K562 (cell line): ENCODE data around the gene CCL27. TPM values are rescaled to one million over a fixed set of nuclear protein-coding genes. Genes with fewer than 3 reads are reported as not detected.

Experiments used
- CTBP1 ChIP-seq: fragments of 450-650 bp; IDR thresholded peaks from 2 replicates; pipeline ENCODE4 v1.6.1; 2016; ENCODE audit warnings: borderline replicate concordance
- E2F6 ChIP-seq, 2 experiments: IDR thresholded peaks; 2 replicates each; pipeline ENCODE4 v1.6.1; 2011; ENCODE audit warnings: borderline replicate concordance in 1 of 2, control low read depth in 1 of 2, low read depth in 1 of 2, low read length in 1 of 2, mild to moderate bottlenecking in 1 of 2, mixed read lengths in 1 of 2, moderate library complexity in 1 of 2; ENCODE audit not compliant: insufficient read depth in 1 of 2, insufficient read length in 1 of 2, poor library complexity in 1 of 2, severe bottlenecking in 1 of 2; ENCODE audit errors: extremely low read depth in 1 of 2
- HDAC3 ChIP-seq: fragments of 450-650 bp; IDR thresholded peaks from 2 replicates; pipeline ENCODE4 v1.6.1; 2018; ENCODE audit warnings: borderline replicate concordance, mild to moderate bottlenecking, moderate library complexity; ENCODE audit not compliant: partially characterized antibody
- KHSRP ChIP-seq: fragments of 450-650 bp; IDR thresholded peaks from 2 replicates; pipeline ENCODE4 v1.6.1; 2017
- LCOR ChIP-seq: sonication (generic); formaldehyde crosslinking; IDR thresholded peaks from 2 replicates; pipeline ENCODE4 v1.8.0; 2022; ENCODE audit warnings: mild to moderate bottlenecking, missing genetic modification reagents
- MEF2A ChIP-seq: IDR thresholded peaks from 2 replicates; pipeline ENCODE4 v1.6.1; 2011; ENCODE audit warnings: low read depth, mild to moderate bottlenecking, low read length, moderate library complexity; ENCODE audit not compliant: control insufficient read depth
- MTA3 ChIP-seq: fragments of 450-650 bp; formaldehyde crosslinking; IDR thresholded peaks from 2 replicates; pipeline ENCODE4 v1.6.1; 2017; ENCODE audit warnings: mild to moderate bottlenecking, borderline replicate concordance
- NRF1 ChIP-seq, 2 experiments: fragments of 450-650 bp; IDR thresholded peaks in 1 of 2; conservative IDR thresholded peaks in 1 of 2; 2 replicates each; pipeline ENCODE4 v1.6.1; 2014; ENCODE audit warnings: mild to moderate bottlenecking in 2 of 2
- PML ChIP-seq: IDR thresholded peaks from 2 replicates; pipeline ENCODE4 v1.6.1; 2012; ENCODE audit warnings: low read length, inconsistent platforms
- RBM15 ChIP-seq: fragments of 200-400 bp; formaldehyde crosslinking; IDR thresholded peaks from 2 replicates; pipeline ENCODE4 v1.6.1; 2018; ENCODE audit warnings: mild to moderate bottlenecking, low read length, moderate library complexity; ENCODE audit not compliant: insufficient read depth
- RCOR1 ChIP-seq, 2 experiments: IDR thresholded peaks; 2 replicates each; pipeline ENCODE4 v1.6.1; 2012; ENCODE audit warnings: low read depth in 2 of 2, low read length in 2 of 2, borderline replicate concordance in 1 of 2, improper control_type of control experiment in 1 of 2
- RFX5 ChIP-seq: IDR thresholded peaks from 2 replicates; pipeline ENCODE4 v1.6.1; 2011; ENCODE audit warnings: low read depth, mild to moderate bottlenecking, improper control_type of control experiment, low read length
- RNF2 ChIP-seq: sonication (generic); IDR thresholded peaks from 2 replicates; pipeline ENCODE4 v1.6.1; 2016
- SMARCA5 ChIP-seq: fragments of 450-650 bp; IDR thresholded peaks from 2 replicates; pipeline ENCODE4 v1.6.1; 2016
- SMARCE1 ChIP-seq: fragments of 450-650 bp; IDR thresholded peaks from 2 replicates; pipeline ENCODE4 v1.7.1; 2016; ENCODE audit warnings: mild to moderate bottlenecking
- TAF7 ChIP-seq: fragments of 450-650 bp; IDR thresholded peaks from 2 replicates; pipeline ENCODE4 v1.6.1; 2016; ENCODE audit warnings: missing genetic modification characterization, missing compliant biosample characterization
- TAF9B ChIP-seq: fragments of 450-650 bp; IDR thresholded peaks from 2 replicates; pipeline ENCODE4 v1.6.1; 2018; ENCODE audit warnings: mild to moderate bottlenecking; ENCODE audit not compliant: partially characterized antibody
- TFAP4 ChIP-seq: sonication (generic); formaldehyde crosslinking; IDR thresholded peaks from 2 replicates; pipeline ENCODE4 v1.8.0; 2022; ENCODE audit warnings: missing genetic modification reagents, mild to moderate bottlenecking, moderate library complexity, borderline replicate concordance
- TRIM28 ChIP-seq: fragments of 450-650 bp; IDR thresholded peaks from 2 replicates; pipeline ENCODE4 v1.6.1; 2017
- U2AF2 ChIP-seq: fragments of 200-400 bp; formaldehyde crosslinking; optimal IDR thresholded peaks from 2 replicates; pipeline ENCODE3; 2017; ENCODE audit warnings: low read depth, mild to moderate bottlenecking, low read length
- YBX1 ChIP-seq: fragments of 450-650 bp; IDR thresholded peaks from 2 replicates; pipeline ENCODE4 v1.7.1; 2016; ENCODE audit warnings: mild to moderate bottlenecking
- ZNF274 ChIP-seq: IDR thresholded peaks from 2 replicates; pipeline ENCODE4 v1.6.1; 2011; ENCODE audit warnings: low read depth, mild to moderate bottlenecking, low read length, moderate library complexity, borderline replicate concordance
- ZNF511 ChIP-seq: sonication (generic); formaldehyde crosslinking; IDR thresholded peaks from 2 replicates; pipeline ENCODE4 v1.8.0; 2022; ENCODE audit warnings: mild to moderate bottlenecking, missing genetic modification reagents
- polyA plus RNA-seq, 8 experiments: library from polyadenylated mRNA; depleted of rRNA in 4 of 8; stranded (reverse) in 5 of 8; unstranded in 3 of 8; fragments of >200 nt; fragmentation: Nextera tagmentation in 2 of 8; fragmentation: Illumina TruSeq in 1 of 8; extraction: Ambion mirVana in 2 of 8; extraction: Trizol in 1 of 8; gene quantifications; 2 replicates each; pipeline versions ENCODE4 v1.2.1 to v1.2.3, GENCODE V29; 2011 to 2014; ENCODE audit warnings: inconsistent platforms in 1 of 8, missing spikeins in 1 of 8
- total RNA-seq, 7 experiments: library from RNA; depleted of rRNA in 6 of 7; stranded (reverse); fragments of >200 nt in 6 of 7; fragmentation: Illumina TruSeq in 2 of 7; extraction: Trizol in 2 of 7; gene quantifications; 2 replicates each; pipeline versions ENCODE4 v1.2.1 to v1.2.3, GENCODE V29; 2011 to 2021; ENCODE audit warnings: low replicate concordance in 1 of 7
- TF ChIP-seq, protein P1 (sequence below): sonication (generic); formaldehyde crosslinking; IDR thresholded peaks from 2 replicates; pipeline ENCODE4 v1.4.0; 2020; ENCODE audit warnings: mild to moderate bottlenecking, missing genetic modification reagents

The CCL27 gene
- total and polyA plus RNA-seq, 9 of the 15 experiments (the other 6 are each of a cell fraction or from before 2014, with no cell fraction given), result 0.10 to 0.53 (median 0.27) TPM; not detected in 5

GRCh38 chr9:34665381-34666250 lies 3.2 kb upstream of the CCL27 start (continued):
- TF ChIP-seq ZNF511 (CRISPR knock-in tag), result peak; percentile 28; the same call in 1 of the 2 replicates
- TF ChIP-seq MEF2A, result no peak
- peak; percentile 86 for TF ChIP-seq MTA3
- TF ChIP-seq, protein P1, sequence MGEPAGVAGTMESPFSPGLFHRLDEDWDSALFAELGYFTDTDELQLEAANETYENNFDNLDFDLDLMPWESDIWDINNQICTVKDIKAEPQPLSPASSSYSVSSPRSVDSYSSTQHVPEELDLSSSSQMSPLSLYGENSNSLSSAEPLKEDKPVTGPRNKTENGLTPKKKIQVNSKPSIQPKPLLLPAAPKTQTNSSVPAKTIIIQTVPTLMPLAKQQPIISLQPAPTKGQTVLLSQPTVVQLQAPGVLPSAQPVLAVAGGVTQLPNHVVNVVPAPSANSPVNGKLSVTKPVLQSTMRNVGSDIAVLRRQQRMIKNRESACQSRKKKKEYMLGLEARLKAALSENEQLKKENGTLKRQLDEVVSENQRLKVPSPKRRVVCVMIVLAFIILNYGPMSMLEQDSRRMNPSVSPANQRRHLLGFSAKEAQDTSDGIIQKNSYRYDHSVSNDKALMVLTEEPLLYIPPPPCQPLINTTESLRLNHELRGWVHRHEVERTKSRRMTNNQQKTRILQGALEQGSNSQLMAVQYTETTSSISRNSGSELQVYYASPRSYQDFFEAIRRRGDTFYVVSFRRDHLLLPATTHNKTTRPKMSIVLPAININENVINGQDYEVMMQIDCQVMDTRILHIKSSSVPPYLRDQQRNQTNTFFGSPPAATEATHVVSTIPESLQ (CRISPR knock-in tag), result 0 out of 2 replicates have a peak, but pooled peaks have one; percentile 3
- TF ChIP-seq TRIM28, result 0 out of 2 replicates have a peak, but pooled peaks have one; percentile 26
- TF ChIP-seq U2AF2, result no peak
- no peak for TF ChIP-seq ZNF274
- peak in 1 of 2 experiments; percentile 26; a peak in 1 of 4 replicates for TF ChIP-seq RCOR1 (IDR thresholded peaks at IDR 0.05; ENCODE audit: borderline replicate concordance in 1 of 2, low read depth in 2 of 2, low read length in 2 of 2)
- peak; percentile 80; the same call in 1 of the 2 replicates for TF ChIP-seq LCOR (CRISPR knock-in tag)
- TF ChIP-seq SMARCA5, result peak; percentile 68
- peak; percentile 61 for TF ChIP-seq HDAC3
- TF ChIP-seq RFX5, result 0 out of 2 replicates have a peak, but pooled peaks have one; percentile 24
- peak; percentile 76 for TF ChIP-seq TAF7 (tag)
- no peak for TF ChIP-seq YBX1
- TF ChIP-seq RNF2, result peak; percentile 57; the same call in 1 of the 2 replicates
- TF ChIP-seq KHSRP, result peak; percentile 60
- peak; percentile 65 to 71 for TF ChIP-seq NRF1 (conservative IDR thresholded peaks at IDR 0.05 in 1 of 2, IDR thresholded peaks at IDR 0.05 in 1 of 2)
- peak; percentile 60 for TF ChIP-seq TFAP4 (CRISPR knock-in tag)
- TF ChIP-seq CTBP1, result peak; percentile 21; the same call in 1 of the 2 replicates
- TF ChIP-seq RBM15, result no peak
- peak; percentile 35; the same call in 1 of the 2 replicates for TF ChIP-seq SMARCE1
- peak; percentile 89 for TF ChIP-seq TAF9B
- TF ChIP-seq PML, result peak; percentile 74
- peak in 1 of 2 experiments; percentile 42 for TF ChIP-seq E2F6 (IDR thresholded peaks at IDR 0.05; ENCODE audit: borderline replicate concordance in 1 of 2, extremely low read depth in 1 of 2, insufficient read depth in 1 of 2, insufficient read length in 1 of 2, low read depth in 1 of 2, low read length in 1 of 2, poor library complexity in 1 of 2, severe bottlenecking in 1 of 2)
